Neutrophil (primary cell): Measurements from ENCODE around the gene HOMER3.

Experiments
- H3K27ac ChIP-seq: fragments of 200-600 bp; sonication (generic); 2 replicates; pipeline ENCODE4 v1.5.1; 2016; ENCODE audit warnings: mild to moderate bottlenecking, moderate library complexity
- H3K27me3 ChIP-seq: fragments of 200-600 bp; sonication (generic); 2 replicates; pipeline ENCODE4 v1.6.0; 2016; ENCODE audit warnings: mild to moderate bottlenecking
- H3K36me3 ChIP-seq: fragments of 200-600 bp; sonication (generic); 2 replicates; pipeline ENCODE4 v1.5.1; 2017
- H3K4me1 ChIP-seq, 2 experiments: fragments of 200-600 bp in 1 of 2; sonication (generic) in 1 of 2; 1 replicate in 1 of 2; 2 replicates in 1 of 2; pipeline versions ENCODE4 v1.5.1 to v1.6.1; 2013 to 2016; ENCODE audit warnings: low read depth in 1 of 2, low read length in 1 of 2, mild to moderate bottlenecking in 1 of 2, moderate library complexity in 1 of 2; ENCODE audit not compliant: control insufficient read depth in 1 of 2, insufficient read depth in 1 of 2
- H3K4me3 ChIP-seq, 2 experiments: fragments of 200-600 bp in 1 of 2; sonication (generic) in 1 of 2; 1 replicate in 1 of 2; 2 replicates in 1 of 2; pipeline ENCODE4 v1.5.1; 2013 to 2016; ENCODE audit warnings: low read depth in 1 of 2, low read length in 1 of 2, mild to moderate bottlenecking in 1 of 2, moderate library complexity in 1 of 2
- H3K9me3 ChIP-seq: fragments of 200-600 bp; sonication (generic); 2 replicates; pipeline ENCODE4 v1.5.1; 2016
- TF ChIP-seq, protein P1 (sequence below): fragments of 200-600 bp; sonication (generic); IDR thresholded peaks from 2 replicates; pipeline ENCODE4 v1.5.1; 2016; ENCODE audit warnings: antibody characterized with exemption

HOMER3 gene

GRCh38 chr19:18879579-18880373, 61.2 kb downstream of the HOMER3 start:
- Histone ChIP-seq H3K27ac (no peak overlapping the region), H3K36me3 (no peaks in the 10 kb centered on the region), H3K27me3 (no peaks in the 10 kb centered on the region), H3K4me3 (no peak overlapping the region), H3K4me1 (no peaks in the 10 kb centered on the region), H3K9me3 (no peaks in the 10 kb centered on the region)
- TF ChIP-seq, protein P1, sequence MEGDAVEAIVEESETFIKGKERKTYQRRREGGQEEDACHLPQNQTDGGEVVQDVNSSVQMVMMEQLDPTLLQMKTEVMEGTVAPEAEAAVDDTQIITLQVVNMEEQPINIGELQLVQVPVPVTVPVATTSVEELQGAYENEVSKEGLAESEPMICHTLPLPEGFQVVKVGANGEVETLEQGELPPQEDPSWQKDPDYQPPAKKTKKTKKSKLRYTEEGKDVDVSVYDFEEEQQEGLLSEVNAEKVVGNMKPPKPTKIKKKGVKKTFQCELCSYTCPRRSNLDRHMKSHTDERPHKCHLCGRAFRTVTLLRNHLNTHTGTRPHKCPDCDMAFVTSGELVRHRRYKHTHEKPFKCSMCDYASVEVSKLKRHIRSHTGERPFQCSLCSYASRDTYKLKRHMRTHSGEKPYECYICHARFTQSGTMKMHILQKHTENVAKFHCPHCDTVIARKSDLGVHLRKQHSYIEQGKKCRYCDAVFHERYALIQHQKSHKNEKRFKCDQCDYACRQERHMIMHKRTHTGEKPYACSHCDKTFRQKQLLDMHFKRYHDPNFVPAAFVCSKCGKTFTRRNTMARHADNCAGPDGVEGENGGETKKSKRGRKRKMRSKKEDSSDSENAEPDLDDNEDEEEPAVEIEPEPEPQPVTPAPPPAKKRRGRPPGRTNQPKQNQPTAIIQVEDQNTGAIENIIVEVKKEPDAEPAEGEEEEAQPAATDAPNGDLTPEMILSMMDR: no peak
